Measurements from ENCODE around the gene CYREN. TPM values are rescaled to one million over a fixed set of nuclear protein-coding genes. Genes with fewer than 3 reads are reported as not detected.

The CYREN gene
- total RNA-seq, 1 donor from 2014 or later: 39.6 TPM

DNA sequence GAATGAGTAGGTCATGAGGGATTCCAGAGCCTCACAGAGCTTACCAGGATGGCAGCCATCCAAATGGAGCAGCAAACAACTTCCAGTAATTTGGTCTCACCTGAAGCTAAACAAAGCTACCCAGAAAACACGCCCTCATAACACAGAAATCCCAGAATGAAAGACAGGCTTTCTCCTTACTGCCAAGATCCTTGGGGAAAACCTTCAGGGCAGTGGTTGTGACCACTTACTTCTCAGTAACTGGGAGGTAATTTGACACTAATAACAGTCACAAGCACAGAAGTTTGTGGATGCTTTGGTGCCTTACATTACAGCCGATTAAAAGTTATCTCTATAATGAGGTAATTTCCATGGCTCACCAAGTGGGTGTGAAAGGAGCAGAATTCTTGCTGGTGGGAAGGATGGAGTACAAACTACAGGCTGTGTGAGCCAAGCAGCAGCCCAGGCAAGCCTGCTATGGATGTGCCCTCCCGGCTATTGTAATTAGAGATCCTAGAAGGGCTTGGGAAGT lies 30.4 kb upstream of the CYREN start:
- Histone ChIP-seq H3K9me3 (no peaks in the 10 kb centered on the region), H3K4me3 (no peak overlapping the region), H3K36me3 (peaks cover 96% of the 10 kb centered on the region), H3K4me1 (peaks cover 11% of the 10 kb centered on the region), H3K27ac (no peak overlapping the region), H3K27me3 (ENCODE audit: low read depth) (no peaks in the 10 kb centered on the region)
- ATAC-seq (peak in 1 of 2 donors; percentile 25), DNase-seq (no peak)
- intact Hi-C loops (cut with DNase I): no loop called here
- TF ChIP-seq, protein P1, sequence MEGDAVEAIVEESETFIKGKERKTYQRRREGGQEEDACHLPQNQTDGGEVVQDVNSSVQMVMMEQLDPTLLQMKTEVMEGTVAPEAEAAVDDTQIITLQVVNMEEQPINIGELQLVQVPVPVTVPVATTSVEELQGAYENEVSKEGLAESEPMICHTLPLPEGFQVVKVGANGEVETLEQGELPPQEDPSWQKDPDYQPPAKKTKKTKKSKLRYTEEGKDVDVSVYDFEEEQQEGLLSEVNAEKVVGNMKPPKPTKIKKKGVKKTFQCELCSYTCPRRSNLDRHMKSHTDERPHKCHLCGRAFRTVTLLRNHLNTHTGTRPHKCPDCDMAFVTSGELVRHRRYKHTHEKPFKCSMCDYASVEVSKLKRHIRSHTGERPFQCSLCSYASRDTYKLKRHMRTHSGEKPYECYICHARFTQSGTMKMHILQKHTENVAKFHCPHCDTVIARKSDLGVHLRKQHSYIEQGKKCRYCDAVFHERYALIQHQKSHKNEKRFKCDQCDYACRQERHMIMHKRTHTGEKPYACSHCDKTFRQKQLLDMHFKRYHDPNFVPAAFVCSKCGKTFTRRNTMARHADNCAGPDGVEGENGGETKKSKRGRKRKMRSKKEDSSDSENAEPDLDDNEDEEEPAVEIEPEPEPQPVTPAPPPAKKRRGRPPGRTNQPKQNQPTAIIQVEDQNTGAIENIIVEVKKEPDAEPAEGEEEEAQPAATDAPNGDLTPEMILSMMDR (IDR thresholded peaks at IDR 0.05): no peak

DNA sequence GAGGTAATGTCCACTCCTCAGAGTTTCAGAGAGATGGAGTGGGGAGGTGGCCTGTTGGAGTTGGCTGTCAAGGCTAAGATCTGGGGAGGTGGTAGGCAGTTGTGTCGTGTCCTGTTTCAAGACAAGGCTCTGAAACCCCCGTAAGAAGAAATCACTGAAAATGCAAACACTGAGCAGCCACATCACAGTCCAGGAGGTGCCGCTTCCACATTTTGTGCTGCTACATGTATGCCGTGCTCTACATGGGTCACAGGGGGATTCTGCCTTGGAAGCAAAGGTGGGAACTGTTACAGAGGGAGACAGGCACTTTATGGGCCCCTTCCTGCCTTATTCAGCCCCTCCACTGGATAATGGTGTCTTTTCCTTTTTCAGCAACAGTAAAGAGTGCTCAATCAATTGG lies 28.9 kb upstream of the CYREN start:
- ATAC-seq: peak in 1 of 2 donors; percentile 7
- intact Hi-C loops (cut with DNase I): no loop called here
- TF ChIP-seq, protein P1 (IDR thresholded peaks at IDR 0.05): no peak

DNA sequence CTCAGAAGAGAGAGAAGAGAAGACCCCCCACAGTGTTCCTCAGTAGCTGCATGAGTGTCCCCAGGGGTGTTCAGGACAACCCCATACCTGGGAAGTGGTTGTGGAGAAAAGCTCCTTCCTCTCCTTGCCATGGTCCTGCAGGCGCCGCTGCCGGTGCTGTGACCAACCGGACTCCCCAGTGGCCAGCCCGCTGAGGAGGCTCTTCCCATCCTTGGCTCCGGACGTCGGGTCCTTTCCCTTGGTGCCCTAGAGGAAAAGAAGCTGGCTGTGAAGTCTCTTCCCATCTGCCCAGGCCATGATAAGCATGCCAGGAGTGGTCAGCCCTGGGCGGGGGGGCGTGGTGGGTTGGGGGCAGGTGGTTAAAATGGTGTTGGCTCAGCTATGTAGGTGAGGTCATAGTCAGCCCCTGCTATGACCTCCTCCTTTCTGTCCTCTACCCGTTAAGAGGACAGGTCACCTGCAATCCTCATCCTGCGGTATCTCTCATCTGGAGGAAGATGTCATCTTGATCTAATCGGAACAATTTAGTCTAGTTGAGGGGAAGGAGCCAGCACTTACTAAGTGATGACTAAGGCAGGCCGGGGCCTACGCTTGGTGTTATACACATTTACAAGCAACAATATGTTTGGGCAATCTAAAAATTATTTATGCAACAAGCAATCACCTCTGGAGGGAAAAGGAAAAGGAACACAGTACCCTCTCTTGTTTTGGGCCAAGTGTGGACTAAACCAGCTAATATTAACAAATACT lies 27.6 kb upstream of the CYREN start:
- Histone ChIP-seq H3K27ac (no peak overlapping the region), H3K36me3 (peaks cover 96% of the 10 kb centered on the region), H3K4me1 (no peaks in the 10 kb centered on the region), H3K4me3 (no peak overlapping the region), H3K9me3 (no peaks in the 10 kb centered on the region), H3K27me3 (ENCODE audit: low read depth) (no peaks in the 10 kb centered on the region)
- no peak for ATAC-seq
- TF ChIP-seq, protein P1 (IDR thresholded peaks at IDR 0.05): no peak
- intact Hi-C loops (cut with DNase I): no loop called here
- DNase-seq: no peak

More for the DNA sequence above, 28.9 kb upstream of the CYREN start:
- DNase-seq: no peak
- H3K9me3 ChIP-seq: no peaks in the 10 kb centered on the region
- H3K4me3 ChIP-seq: no peak overlapping the region
- H3K36me3 ChIP-seq: peaks cover 96% of the 10 kb centered on the region
- no peaks in the 10 kb centered on the region for H3K27me3 ChIP-seq (ENCODE audit: low read depth)
- no peak overlapping the region for H3K27ac ChIP-seq
- H3K4me1 ChIP-seq: no peaks in the 10 kb centered on the region

DNA sequence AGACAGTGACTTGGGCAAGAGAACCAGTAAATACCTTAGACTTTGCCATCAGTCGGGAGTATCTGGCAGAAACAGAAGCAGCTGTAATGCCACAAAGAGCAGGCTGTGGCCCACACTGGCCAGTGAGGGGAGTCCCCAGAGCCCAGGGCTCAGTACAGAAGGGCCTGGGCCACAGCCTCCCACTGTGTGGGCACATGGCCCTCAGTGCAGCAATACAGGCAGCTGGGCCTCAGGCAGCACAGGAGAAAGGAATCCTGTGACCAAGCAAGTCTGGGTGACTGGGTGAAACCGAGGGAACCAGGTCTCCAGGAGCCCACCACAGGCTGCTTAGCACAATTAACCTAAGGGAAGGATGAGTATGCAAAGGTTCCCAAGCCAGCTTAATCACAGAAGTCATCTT lies 26.8 kb upstream of the CYREN start:
- Histone ChIP-seq H3K9me3 (no peaks in the 10 kb centered on the region), H3K36me3 (peaks cover 99% of the 10 kb centered on the region), H3K4me1 (no peaks in the 10 kb centered on the region), H3K4me3 (no peak overlapping the region), H3K27me3 (ENCODE audit: low read depth) (no peaks in the 10 kb centered on the region), H3K27ac (no peak overlapping the region)
- no peak for DNase-seq
- TF ChIP-seq, protein P1 (IDR thresholded peaks at IDR 0.05): no peak
- ATAC-seq: no peak
- intact Hi-C loops (cut with DNase I): no loop called here

DNA sequence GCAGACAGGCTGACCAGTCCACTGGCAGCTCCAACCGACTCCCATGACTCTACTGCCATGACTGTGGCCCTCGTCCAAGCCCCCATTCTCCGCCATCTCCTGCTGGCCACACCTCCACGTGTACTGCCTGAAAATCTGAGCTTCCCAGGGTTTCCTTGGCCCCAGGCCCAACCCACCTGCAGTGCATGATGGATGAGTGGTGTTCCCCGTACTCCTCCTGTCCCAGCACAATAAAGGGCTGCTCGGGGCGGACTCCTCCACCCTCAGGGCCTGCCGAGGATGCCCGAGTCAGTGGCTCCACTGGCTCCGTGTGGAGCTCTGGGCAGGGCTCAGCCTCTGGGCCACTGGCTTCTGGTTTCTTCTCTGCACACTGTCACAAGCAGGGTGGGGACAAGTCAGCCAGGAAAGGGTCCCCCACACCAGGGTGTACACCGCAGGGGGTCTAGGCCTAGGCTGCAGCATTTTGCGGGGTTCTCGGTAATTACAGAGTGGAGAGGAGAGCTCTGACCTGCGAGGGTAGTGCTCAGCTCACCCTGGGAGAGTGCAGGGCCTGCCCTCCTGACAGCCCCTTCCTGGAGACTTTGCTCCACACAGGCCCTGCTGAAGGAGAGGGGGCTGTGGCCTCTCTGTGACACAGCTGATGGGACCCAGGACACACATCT lies 25.6 kb upstream of the CYREN start:
- TF ChIP-seq, protein P1 (IDR thresholded peaks at IDR 0.05): no peak

More for the DNA sequence above, 25.6 kb upstream of the CYREN start:
- H3K27me3 ChIP-seq (ENCODE audit: low read depth): no peaks in the 10 kb centered on the region
- ATAC-seq: no peak
- no peak for DNase-seq
- no peak overlapping the region for H3K27ac ChIP-seq
- H3K4me1 ChIP-seq: no peaks in the 10 kb centered on the region
- no peaks in the 10 kb centered on the region for H3K9me3 ChIP-seq
- intact Hi-C loops (cut with DNase I): no loop called here
- no peak overlapping the region for H3K4me3 ChIP-seq
- peaks cover 99% of the 10 kb centered on the region for H3K36me3 ChIP-seq

Measured in lower lobe of right lung (tissue), 2 donors.